GM23338 (cell line): ENCODE results near the gene PPP1R37. TPM values are rescaled to one million over a fixed set of nuclear protein-coding genes. Genes with fewer than 3 reads are reported as not detected.

Source experiments
- ATAC-seq: fragments of 200-7000 bp; cut with Tn5 transposase; 3 replicates; pipeline ENCODE4 v1.9.1; 2020
- DNase-seq: peaks from one replicate; pipeline ENCODE4 v3.0.0-alpha.2; 2015; ENCODE audit warnings: low spot score
- H2AFZ ChIP-seq: fragments of 200-600 bp; sonication (generic); 2 replicates; pipeline ENCODE4 v1.8.0; 2016; ENCODE audit warnings: antibody characterized with exemption, mild to moderate bottlenecking, moderate library complexity
- H3F3A ChIP-seq: fragments of 200-600 bp; sonication (generic); replicated peaks from 2 replicates; pipeline ENCODE4 v1.8.0; 2017; ENCODE audit warnings: antibody characterized with exemption, mixed run types, low read depth
- H3K27ac ChIP-seq: fragments of 200-600 bp; sonication (generic); 2 replicates; pipeline ENCODE4 v1.6.1; 2016; ENCODE audit warnings: low read depth
- H3K27me3 ChIP-seq: fragments of 200-600 bp; sonication (generic); 2 replicates; pipeline ENCODE4 v1.8.0; 2016; ENCODE audit warnings: mild to moderate bottlenecking, mixed run types, moderate library complexity; ENCODE audit not compliant: insufficient read depth
- H3K36me3 ChIP-seq: fragments of 200-600 bp; sonication (generic); 2 replicates; pipeline ENCODE4 v1.8.0; 2016; ENCODE audit warnings: mild to moderate bottlenecking; ENCODE audit not compliant: insufficient read depth
- H3K4me1 ChIP-seq: fragments of 200-600 bp; sonication (generic); 2 replicates; pipeline ENCODE4 v1.8.0; 2016; ENCODE audit warnings: mild to moderate bottlenecking, moderate library complexity; ENCODE audit not compliant: insufficient read depth
- H3K4me2 ChIP-seq: fragments of 200-600 bp; sonication (generic); 2 replicates; pipeline ENCODE4 v1.7.1; 2017; ENCODE audit warnings: mixed run types
- H3K4me3 ChIP-seq: fragments of 200-600 bp; sonication (generic); 2 replicates; pipeline ENCODE4 v1.6.1; 2016; ENCODE audit warnings: mixed run types
- H3K79me2 ChIP-seq: fragments of 200-600 bp; sonication (generic); replicated peaks from 2 replicates; pipeline ENCODE4 v1.8.0; 2017; ENCODE audit warnings: mild to moderate bottlenecking; ENCODE audit not compliant: insufficient read depth
- H3K9me2 ChIP-seq: fragments of 200-600 bp; sonication (generic); 2 replicates; pipeline ENCODE4 v1.8.0; 2017; ENCODE audit not compliant: insufficient read depth
- H4K20me1 ChIP-seq: fragments of 200-600 bp; sonication (generic); replicated peaks from 2 replicates; pipeline ENCODE4 v1.8.0; 2017; ENCODE audit warnings: mild to moderate bottlenecking; ENCODE audit not compliant: insufficient read depth
- H3K27ac Mint-ChIP-seq: 2 replicates; pipeline ENCODE4 v1.8.0; 2020; ENCODE audit warnings: inconsistent platforms, mild to moderate bottlenecking, moderate library complexity, mixed read lengths
- H3K27me3 Mint-ChIP-seq: 3 replicates; pipeline ENCODE4 v1.8.0; 2022; ENCODE audit warnings: low read depth, mild to moderate bottlenecking, moderate library complexity, mixed read lengths, inconsistent platforms; ENCODE audit not compliant: insufficient read depth, poor library complexity
- H3K36me3 Mint-ChIP-seq: 3 replicates; pipeline ENCODE4 v1.8.0; 2021; ENCODE audit warnings: low read depth, mild to moderate bottlenecking, inconsistent platforms, moderate library complexity, mixed read lengths
- H3K4me1 Mint-ChIP-seq: 3 replicates; pipeline ENCODE4 v1.8.0; 2020; ENCODE audit warnings: mild to moderate bottlenecking, inconsistent platforms, mixed read lengths
- H3K4me3 Mint-ChIP-seq: 3 replicates; pipeline ENCODE4 v1.8.0; 2021; ENCODE audit warnings: moderate library complexity, mild to moderate bottlenecking, inconsistent platforms, mixed read lengths
- H3K9me3 Mint-ChIP-seq: 3 replicates; pipeline ENCODE4 v1.8.0; 2020; ENCODE audit warnings: moderate library complexity, mild to moderate bottlenecking, inconsistent platforms, mixed read lengths
- CTCF ChIP-seq, 2 experiments: fragments of 200-600 bp in 1 of 2; sonication (generic) in 1 of 2; conservative IDR thresholded peaks; 2 replicates each; pipeline versions ENCODE4 v1.5.1 to v1.6.1; 2016 to 2017; ENCODE audit warnings: antibody characterized with exemption in 2 of 2, low read depth in 2 of 2, mild to moderate bottlenecking in 2 of 2, moderate library complexity in 1 of 2
- ETS1 ChIP-seq: IDR thresholded peaks from 2 replicates; pipeline ENCODE4 v1.6.1; 2016; ENCODE audit warnings: antibody characterized with exemption
- EZH2 ChIP-seq: fragments of 200-600 bp; sonication (generic); IDR thresholded peaks from one replicate; pipeline ENCODE4 v1.8.0; 2017; ENCODE audit warnings: antibody characterized with exemption, mild to moderate bottlenecking, low read depth; ENCODE audit not compliant: unreplicated experiment
- EZH2phosphoT487 ChIP-seq: fragments of 200-600 bp; sonication (generic); IDR thresholded peaks from one replicate; pipeline ENCODE4 v1.8.1; 2018; ENCODE audit warnings: antibody characterized with exemption; ENCODE audit not compliant: unreplicated experiment
- JUNB ChIP-seq: IDR thresholded peaks from one replicate; pipeline ENCODE4 v1.6.1; 2016; ENCODE audit warnings: antibody characterized with exemption; ENCODE audit not compliant: unreplicated experiment
- NANOG ChIP-seq: IDR thresholded peaks from 2 replicates; pipeline ENCODE4 v1.6.1; 2016; ENCODE audit warnings: antibody characterized with exemption, borderline replicate concordance
- REST ChIP-seq: IDR thresholded peaks from one replicate; pipeline ENCODE4 v1.6.1; 2018; ENCODE audit warnings: antibody characterized with exemption; ENCODE audit not compliant: unreplicated experiment
- STAT1 ChIP-seq: IDR thresholded peaks from one replicate; pipeline ENCODE4 v1.6.1; 2016; ENCODE audit warnings: antibody characterized with exemption; ENCODE audit not compliant: unreplicated experiment
- ZNF114 ChIP-seq: fragments of 250-450 bp; sonication (Bioruptor Pico); IDR thresholded peaks from 2 replicates; pipeline ENCODE4 v1.5.0; 2020; ENCODE audit warnings: mild to moderate bottlenecking, moderate library complexity
- ZNF331 ChIP-seq: fragments of 250-450 bp; sonication (Bioruptor Pico); IDR thresholded peaks from 2 replicates; pipeline ENCODE4 v1.5.0; 2020; ENCODE audit warnings: low read depth, mild to moderate bottlenecking, moderate library complexity
- ZNF462 ChIP-seq: fragments of 250-450 bp; sonication (Bioruptor Pico); IDR thresholded peaks from 2 replicates; pipeline ENCODE4 v1.5.0; 2020; ENCODE audit warnings: mild to moderate bottlenecking, moderate library complexity
- polyA plus RNA-seq: library from polyadenylated mRNA; unstranded; fragments of >200 nt; fragmentation: Nextera tagmentation; extraction: Ambion mirVana; gene quantifications from 2 replicates; pipeline ENCODE4 v1.2.1, GENCODE V29; 2016
- total RNA-seq: library from RNA; depleted of rRNA; stranded (reverse); fragments of >200 nt; shearing (Covaris generic); gene quantifications from 2 replicates; pipeline ENCODE4 v1.2.3, GENCODE V29; 2014

The PPP1R37 gene
- total and polyA plus RNA-seq, 2 experiments from 2014 or later: 6.9 to 47.2 TPM

- TF ChIP-seq ZNF462 (CRISPR knock-in tag) (no peak), JUNB (no peak), NANOG (no peak)
These were observed 23.9 kb upstream of the PPP1R37 start (continued) for GRCh38 chr19:45069056-45069455.

GRCh38 chr19:45070214-45070613, 22.8 kb upstream of the PPP1R37 start:
- no peak overlapping the region for H3K27ac Mint-ChIP-seq
- Histone ChIP-seq H3K79me2 (peaks cover 31% of the 10 kb centered on the region), H3K4me3 (no peak overlapping the region), H3K27ac (no peak overlapping the region), H3K27me3 (no peaks in the 10 kb centered on the region), H3K36me3 (peaks cover 8% of the 10 kb centered on the region; the same call in 1 of the 2 replicates), H3K4me1 (peaks cover 10% of the 10 kb centered on the region), H3K9me2 (no peaks in the 10 kb centered on the region), H3K4me2 (no peak overlapping the region), H3F3A (peaks cover 14% of the 10 kb centered on the region; the same call in 1 of the 2 replicates), H2AFZ (no peak overlapping the region), H4K20me1 (peaks cover 17% of the 10 kb centered on the region)
- peaks cover 16% of the 10 kb centered on the region for H3K27me3 Mint-ChIP-seq
- no peak for ATAC-seq
- no peak for DNase-seq
- peaks cover 10% of the 10 kb centered on the region; the same call in 2 of the 3 replicates for H3K4me1 Mint-ChIP-seq
- H3K4me3 Mint-ChIP-seq: no peak overlapping the region
- H3K9me3 Mint-ChIP-seq: no peaks in the 10 kb centered on the region
- no peak for TF ChIP-seq NANOG
- TF ChIP-seq JUNB: no peak
- TF ChIP-seq EZH2: no peak
- TF ChIP-seq ZNF114 (CRISPR knock-in tag): no peak
- no peak for TF ChIP-seq ZNF331
- no peak for TF ChIP-seq ETS1
- TF ChIP-seq STAT1: no peak
- no peak for TF ChIP-seq CTCF (conservative IDR thresholded peaks at IDR 0.05; ENCODE audit: low read depth in 2 of 2)
- TF ChIP-seq EZH2phosphoT487: no peak
- TF ChIP-seq REST: no peak
- peaks cover 50% of the 10 kb centered on the region for H3K36me3 Mint-ChIP-seq
